ENCODE data around the gene TMEFF2. TPM values are rescaled to one million over a fixed set of nuclear protein-coding genes. Genes with fewer than 3 reads are reported as not detected.
"Not testable (repeated sequence)": the region's sequence is repeated elsewhere in the genome, so short reads cannot be mapped to it uniquely, and the experiment has no call there.

The TMEFF2 gene
- total RNA-seq, 1 donor from 2014 or later, result not detected

DNA sequence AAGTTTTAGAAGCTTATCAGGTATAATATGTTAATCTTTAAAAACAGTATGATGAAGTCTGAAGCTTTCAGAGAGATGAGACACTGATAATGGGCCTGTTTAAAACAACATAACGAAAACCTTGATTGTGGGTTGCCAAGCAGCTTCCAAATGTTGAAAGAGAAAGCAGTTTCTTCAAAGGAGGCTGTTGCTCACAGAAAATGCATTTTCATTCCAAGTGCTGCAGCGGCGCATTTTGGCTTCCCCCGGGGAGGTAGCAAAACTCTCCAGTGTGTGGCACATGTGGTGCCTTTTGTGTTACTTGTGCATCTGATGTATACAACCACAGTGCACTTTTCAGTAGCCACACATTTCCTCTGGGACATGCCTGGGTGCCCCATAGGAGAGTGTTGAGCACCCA lies 66.1 kb downstream of the TMEFF2 start:
- DNase-seq (ENCODE audit: low read depth), result no peak

DNA sequence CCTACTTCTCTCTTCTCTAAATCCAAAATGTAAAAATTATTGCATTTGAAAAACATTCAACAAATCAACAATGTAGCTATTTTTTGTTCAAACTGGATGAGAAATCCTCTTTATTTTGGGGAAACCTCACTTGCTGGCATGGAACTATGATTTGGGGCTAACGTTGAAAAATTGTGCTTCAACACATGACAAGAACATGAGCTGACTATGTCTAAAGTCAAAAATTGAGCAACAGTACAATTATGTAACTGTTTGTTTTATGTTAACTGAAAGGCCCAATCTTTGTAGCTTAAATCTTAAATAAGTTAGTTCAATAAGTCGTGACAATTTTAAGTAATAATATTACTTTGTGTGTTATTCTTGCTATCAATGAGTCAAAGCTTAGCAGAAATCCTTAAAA lies 67.3 kb downstream of the TMEFF2 start:
- no peak for DNase-seq (ENCODE audit: low read depth)

DNA sequence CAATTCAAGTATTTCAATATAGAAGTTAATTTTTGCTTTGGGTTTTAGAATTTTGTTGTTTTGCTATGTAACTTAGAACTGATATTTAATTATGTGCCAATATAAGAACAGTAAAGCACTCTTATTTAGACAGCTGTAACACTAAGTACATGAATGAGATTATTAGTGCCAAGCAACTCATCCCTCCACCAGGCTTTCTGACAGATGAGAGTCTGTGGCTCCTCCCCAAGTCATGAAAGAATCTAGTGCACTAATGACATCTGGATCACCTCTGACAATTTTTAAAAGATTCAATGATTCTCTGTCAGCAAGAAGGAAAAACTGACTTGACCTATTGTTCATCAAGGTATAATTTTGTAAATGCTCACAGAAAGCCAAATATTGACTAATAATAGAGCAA lies 67.8 kb downstream of the TMEFF2 start:
- no peak for DNase-seq (ENCODE audit: low read depth)

- DNase-seq (ENCODE audit: low read depth), result peak; percentile 34
Observed at GRCh38 chr2:192126426-192126825, 68.3 kb downstream of the TMEFF2 start.

DNA sequence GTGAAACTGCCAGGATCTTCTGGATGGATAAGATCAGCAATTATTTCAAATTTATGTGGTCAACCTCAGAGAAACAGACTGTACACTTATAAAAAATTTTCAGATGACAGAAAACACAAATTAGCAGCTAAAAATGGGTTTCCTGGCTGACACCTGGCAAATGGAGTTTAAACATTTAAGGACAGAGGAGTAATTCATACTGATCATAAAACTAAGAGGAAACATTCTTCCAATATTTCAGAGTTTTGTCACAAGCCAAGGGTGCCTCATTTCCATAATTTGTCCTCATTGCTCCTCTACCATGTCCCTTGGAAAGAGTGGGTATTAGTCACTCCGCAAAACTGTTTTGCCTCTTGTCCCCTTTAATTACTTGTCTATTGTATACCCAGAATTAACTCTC lies 70.2 kb downstream of the TMEFF2 start:
- DNase-seq (ENCODE audit: low read depth), result peak; percentile 35

GRCh38 chr2:192123847-192124246 lies 70.9 kb downstream of the TMEFF2 start:
- DNase-seq (ENCODE audit: low read depth), result no peak

- DNase-seq (ENCODE audit: low read depth), result no peak
Observed at GRCh38 chr2:192122946-192123345, 71.8 kb downstream of the TMEFF2 start.

GRCh38 chr2:192122141-192122540 lies 72.6 kb downstream of the TMEFF2 start:
- DNase-seq (ENCODE audit: low read depth), result no peak

DNA sequence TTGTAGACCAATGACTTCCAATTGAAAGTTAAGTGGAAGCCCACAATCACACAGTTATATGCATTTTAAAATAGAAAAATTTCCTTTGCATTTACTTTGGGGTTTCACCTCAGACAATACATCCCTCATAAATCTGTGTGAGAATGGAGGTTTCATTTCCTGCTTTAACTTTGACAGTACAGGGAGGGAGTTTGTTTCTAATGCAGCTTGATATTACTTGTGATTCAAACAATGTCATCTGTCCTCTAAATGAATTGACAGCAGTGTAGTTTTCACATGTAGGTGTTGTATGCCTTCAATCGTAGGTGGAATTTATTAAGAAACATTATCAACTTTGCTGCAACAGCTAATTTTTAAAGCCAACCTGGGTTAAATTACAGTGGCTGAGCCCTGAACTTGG lies 75.2 kb downstream of the TMEFF2 start:
- DNase-seq (ENCODE audit: low read depth), result no peak

DNA sequence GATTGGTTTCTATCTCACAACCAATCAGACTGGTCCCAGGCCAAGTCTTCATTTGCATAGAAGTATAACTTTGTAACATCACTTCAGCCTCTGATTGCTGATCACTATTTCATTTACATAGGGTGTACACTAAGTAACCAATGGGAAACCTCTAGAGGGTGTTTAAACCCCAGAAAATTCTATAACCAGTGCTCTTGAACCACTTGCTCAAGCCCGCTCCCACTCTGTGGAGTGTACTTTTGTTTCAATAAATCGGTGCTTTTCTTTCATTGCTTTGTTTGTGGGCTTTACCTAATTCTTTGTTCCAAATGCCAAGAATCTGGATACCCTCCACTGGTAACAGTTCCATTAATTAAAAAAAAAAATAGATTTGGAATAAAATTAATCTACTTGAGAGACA lies 77.0 kb downstream of the TMEFF2 start:
- no peak for DNase-seq (ENCODE audit: low read depth)

- not testable (repeated sequence) for DNase-seq (ENCODE audit: low read depth)
Observed at GRCh38 chr2:192111536-192111935, 83.2 kb downstream of the TMEFF2 start.

DNA sequence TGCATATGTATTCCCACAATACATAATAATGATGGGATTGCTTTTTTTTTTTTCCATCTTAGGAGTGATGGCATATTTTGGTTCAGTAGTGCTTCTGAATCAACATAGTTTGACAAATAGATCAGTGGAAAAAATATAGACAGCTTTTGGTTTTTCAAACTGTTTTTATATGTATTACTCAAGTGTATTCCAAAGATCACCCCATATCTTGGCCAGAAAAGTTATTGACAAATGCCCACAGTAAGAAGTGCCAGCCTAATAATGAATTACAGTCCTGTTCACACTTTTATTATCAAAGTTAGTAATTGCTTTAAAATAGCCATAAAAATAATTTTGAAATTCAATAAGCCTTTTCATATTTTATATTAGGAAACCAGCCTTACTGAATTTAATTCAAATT lies 95.0 kb downstream of the TMEFF2 start:
- no peak for DNase-seq (ENCODE audit: low read depth)

DNA sequence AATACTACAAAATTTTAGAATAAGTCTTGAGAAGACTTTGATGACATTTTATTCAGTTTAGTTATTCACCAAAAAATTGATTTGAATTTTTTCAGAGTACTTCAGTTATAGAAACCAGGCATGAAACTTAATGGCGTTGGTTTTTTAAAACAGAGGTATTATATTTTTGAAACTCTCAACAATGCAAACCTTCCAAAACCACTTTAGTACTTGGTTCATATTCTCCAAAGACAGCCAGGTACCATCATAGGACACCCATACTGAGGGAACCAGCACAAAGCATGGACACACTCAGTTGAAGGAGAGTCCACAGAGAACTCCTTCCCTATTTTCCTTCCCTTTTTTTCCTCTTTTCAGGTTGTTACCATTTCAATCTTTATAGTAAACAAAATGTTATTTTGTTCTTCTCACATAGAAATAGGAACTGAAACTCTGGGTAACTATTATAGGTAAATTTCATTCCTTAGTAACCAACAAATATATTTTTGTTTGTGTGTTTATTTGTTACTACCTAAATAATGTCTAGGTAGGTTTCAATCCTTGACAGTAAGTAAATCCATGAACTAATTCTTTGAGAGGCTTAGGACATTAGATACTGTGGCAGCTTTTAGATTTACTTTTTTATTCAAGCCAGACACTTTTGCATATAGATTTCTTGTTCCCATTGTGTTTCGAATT lies 95.8 kb downstream of the TMEFF2 start:
- DNase-seq (ENCODE audit: low read depth), result no peak

- DNase-seq (ENCODE audit: low read depth), result peak; percentile 13
Observed at GRCh38 chr2:192091476-192091875, 103.3 kb downstream of the TMEFF2 start.

DNA sequence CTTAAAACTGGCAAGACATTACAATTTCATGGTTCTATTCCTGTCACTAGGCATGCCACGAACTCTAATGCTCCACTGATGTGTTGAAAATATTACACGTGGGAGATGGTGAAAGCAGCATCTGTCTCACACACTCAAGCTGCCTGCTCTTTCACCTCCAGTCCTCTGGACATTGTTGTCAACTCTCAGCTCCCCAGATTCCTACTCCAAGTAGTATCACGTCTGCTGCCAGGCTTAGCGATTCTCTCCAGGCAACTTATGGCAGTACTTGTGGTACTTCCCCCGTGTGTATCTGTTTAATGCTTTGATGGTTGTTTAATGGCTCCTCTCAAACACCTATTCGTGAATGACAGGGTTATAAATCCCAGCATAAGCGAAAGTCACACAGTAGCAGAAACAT lies 103.8 kb downstream of the TMEFF2 start:
- no peak for DNase-seq (ENCODE audit: low read depth)

GRCh38 chr2:192087398-192087958 lies 107.3 kb downstream of the TMEFF2 start:
- DNase-seq (ENCODE audit: low read depth), result peak; percentile 70

DNA sequence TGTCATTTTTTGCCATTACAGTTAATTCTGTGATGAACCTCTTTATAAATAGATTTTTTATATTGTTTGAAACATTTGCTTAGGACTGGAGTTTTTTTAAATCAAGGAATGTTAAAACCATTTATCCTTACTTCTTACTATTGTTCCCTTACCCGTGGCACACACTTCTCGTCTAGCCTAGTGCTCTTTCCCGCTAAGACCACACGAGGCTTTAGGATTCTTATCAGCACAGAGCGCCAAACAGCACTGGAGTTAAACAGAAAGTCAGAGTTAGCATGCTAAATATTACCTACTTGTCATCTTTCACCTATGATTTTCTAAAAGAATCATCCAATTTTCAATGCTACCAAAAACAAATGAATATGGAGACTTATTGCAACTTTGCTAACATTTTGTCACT lies 112.6 kb downstream of the TMEFF2 start:
- no peak for DNase-seq (ENCODE audit: low read depth)

DNA sequence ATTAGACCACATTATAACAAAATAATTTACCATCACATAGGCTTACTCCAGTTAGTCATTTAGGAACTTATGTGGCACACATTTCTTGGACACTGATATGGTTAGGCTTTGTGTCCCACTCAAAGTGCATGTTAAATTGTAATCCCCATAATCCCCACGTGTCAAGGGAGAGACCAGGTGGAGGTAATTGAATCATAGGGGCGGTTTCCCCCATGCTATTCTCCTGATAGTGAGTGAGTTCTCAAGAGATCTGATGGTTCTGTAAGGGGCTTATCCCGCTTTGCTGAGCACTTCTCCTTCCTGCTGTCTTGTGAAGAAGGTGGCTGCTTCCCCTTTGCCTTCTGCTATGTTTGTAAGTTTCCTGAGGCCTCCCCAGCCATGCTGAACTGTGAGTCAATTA lies 114.6 kb downstream of the TMEFF2 start:
- DNase-seq (ENCODE audit: low read depth), result not testable (repeated sequence)

GRCh38 chr2:192073878-192074277 lies 120.9 kb downstream of the TMEFF2 start:
- no peak for DNase-seq (ENCODE audit: low read depth)

DNA sequence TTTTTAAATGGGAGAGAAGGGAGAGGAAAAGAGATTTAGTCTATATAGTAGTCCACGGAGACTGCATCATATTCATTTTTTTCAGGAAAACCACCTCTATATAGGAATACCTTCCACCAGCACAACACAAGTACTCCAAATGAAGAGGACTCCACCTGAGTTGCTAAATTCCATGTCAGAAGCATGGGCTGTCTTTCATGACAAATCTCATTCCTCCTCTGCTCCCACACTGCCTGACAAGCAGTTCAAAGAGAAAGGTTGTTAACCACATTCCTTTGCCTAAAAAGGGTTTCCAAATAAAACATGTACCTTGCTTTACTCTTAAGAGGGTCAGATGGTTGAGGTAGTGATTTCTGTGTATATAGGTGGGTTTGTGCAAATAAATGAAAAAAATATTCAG lies 122.0 kb downstream of the TMEFF2 start:
- no peak for DNase-seq (ENCODE audit: low read depth)

GRCh38 chr2:192072261-192072660 lies 122.5 kb downstream of the TMEFF2 start:
- no peak for DNase-seq (ENCODE audit: low read depth)

DNA sequence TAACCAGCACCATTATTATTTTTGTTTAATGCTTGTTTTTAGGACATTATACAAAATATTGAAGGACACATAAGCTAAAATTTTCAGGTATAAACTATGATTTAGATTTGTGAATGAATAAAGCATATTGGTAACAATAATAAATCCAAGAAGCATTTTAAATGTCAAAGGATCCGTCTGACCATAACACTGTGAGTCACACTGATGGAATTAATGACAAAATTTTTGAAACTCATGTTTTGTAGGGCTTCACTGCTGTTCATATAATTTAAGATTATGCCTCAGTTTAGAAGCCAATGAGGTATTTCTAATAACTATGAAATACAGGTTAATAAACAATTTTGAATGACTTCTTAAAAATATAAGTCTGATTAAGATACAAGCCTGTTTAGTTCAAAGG lies 124.6 kb downstream of the TMEFF2 start:
- DNase-seq (ENCODE audit: low read depth), result no peak

DNA sequence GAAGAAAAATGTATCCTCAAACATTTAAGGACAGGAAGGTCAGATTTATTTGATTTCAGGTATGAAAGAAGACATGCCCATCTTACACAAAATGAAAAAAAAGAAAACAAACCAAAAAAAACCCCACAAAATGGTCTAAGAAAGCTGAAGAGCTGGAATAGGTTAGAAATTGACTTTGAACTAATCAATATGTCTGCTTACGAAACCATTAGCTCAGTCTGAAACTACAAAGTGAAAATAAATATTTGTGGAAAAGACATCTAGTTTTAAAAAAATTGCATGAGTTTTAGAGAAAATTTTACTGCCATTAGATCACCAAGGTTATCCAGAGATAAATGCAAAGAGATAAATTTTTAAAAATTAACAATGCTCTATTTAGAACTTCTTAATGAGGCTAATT lies 125.3 kb downstream of the TMEFF2 start:
- no peak for DNase-seq (ENCODE audit: low read depth)

DNA sequence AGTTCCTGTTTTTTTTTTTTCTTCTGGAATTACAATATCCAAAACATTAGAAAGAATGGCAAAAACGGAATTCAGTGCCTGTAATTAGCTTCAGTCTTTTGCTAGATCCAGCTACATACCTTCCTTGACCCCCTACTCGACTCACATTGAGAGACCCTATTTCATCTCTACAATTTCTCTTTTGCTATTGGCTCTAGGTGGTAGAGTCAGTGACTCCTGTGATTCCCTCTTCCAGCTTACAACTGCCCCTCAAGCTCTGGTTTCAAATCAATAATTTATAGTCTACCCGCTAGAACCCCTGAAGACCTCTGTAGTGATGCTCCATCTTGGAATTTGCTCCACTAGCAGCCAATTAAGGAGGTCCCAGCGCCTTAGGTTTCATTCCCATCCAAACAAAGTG lies 125.8 kb downstream of the TMEFF2 start:
- DNase-seq (ENCODE audit: low read depth), result no peak

Measured in renal cortical epithelial cell (primary cell).